Coronary artery (tissue), 2 donors: ENCODE measurements around the gene INSL6.
A peak's percentile ranks its signal among the peaks of the same experiment; 100 is the strongest.

Experiments used
- DNase-seq: peaks from one replicate; pipeline ENCODE4 v3.0.0-alpha.2; 2017; ENCODE audit warnings: low spot score
- H3K27ac ChIP-seq, 2 donors: fragments of 200-600 bp; sonication (generic); one replicate each; pipeline ENCODE4 v1.5.1; 2016 to 2019
- H3K4me3 ChIP-seq: fragments of 200-600 bp; sonication (generic); 2 replicates; pipeline ENCODE4 v1.5.1; 2016; ENCODE audit warnings: mild to moderate bottlenecking, moderate library complexity
- TF ChIP-seq, protein P1 (sequence below): fragments of 200-600 bp; sonication (generic); IDR thresholded peaks from one replicate; pipeline ENCODE4 v1.5.1; 2019; ENCODE audit warnings: antibody characterized with exemption

The INSL6 gene

DNA sequence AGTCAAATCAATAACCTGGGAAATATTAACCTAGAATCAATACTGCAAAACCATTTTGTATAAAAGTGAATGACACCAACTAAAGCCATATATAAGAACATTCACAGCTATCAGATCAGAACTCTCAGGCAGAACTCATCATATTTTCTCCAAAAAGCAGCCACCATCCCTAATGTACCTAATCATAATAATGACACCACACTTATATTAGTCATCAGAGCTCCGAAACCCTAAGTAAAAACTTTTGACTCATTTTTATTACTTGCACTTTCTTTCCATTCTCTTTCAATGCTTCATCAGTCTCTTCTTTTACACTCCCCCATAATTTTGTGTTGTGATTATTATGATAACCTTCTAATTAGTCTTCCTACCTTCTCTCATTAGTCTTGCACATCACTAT lies 45.3 kb downstream of the INSL6 start:
- TF ChIP-seq, protein P1, sequence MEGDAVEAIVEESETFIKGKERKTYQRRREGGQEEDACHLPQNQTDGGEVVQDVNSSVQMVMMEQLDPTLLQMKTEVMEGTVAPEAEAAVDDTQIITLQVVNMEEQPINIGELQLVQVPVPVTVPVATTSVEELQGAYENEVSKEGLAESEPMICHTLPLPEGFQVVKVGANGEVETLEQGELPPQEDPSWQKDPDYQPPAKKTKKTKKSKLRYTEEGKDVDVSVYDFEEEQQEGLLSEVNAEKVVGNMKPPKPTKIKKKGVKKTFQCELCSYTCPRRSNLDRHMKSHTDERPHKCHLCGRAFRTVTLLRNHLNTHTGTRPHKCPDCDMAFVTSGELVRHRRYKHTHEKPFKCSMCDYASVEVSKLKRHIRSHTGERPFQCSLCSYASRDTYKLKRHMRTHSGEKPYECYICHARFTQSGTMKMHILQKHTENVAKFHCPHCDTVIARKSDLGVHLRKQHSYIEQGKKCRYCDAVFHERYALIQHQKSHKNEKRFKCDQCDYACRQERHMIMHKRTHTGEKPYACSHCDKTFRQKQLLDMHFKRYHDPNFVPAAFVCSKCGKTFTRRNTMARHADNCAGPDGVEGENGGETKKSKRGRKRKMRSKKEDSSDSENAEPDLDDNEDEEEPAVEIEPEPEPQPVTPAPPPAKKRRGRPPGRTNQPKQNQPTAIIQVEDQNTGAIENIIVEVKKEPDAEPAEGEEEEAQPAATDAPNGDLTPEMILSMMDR, result no peak

DNA sequence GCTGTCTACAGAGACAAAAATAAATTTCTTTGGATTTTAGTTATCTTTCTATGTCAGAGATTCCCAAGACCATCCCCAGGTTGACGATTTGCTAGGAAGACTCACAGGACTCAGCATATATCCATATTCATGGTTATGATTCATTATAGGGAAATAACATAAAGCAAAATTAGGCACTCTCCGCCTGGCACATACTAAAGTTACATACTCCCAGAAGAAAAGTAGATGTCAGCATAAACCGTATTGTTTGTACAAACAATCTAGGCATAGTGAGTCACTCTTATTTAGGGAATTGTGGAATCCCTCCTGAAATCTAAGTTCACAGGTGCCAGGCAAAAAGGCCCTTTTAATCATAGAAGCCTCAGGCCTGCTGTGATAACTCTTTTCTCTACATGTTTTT lies 62.9 kb downstream of the INSL6 start:
- TF ChIP-seq, protein P1, result no peak
- DNase-seq, result no peak
- no peak overlapping the region for H3K4me3 ChIP-seq
- H3K27ac ChIP-seq, result no peak overlapping the region

More for the DNA sequence above, 45.3 kb downstream of the INSL6 start:
- Histone ChIP-seq H3K4me3 (no peak overlapping the region), H3K27ac (no peak overlapping the region)
- DNase-seq, result no peak

DNA sequence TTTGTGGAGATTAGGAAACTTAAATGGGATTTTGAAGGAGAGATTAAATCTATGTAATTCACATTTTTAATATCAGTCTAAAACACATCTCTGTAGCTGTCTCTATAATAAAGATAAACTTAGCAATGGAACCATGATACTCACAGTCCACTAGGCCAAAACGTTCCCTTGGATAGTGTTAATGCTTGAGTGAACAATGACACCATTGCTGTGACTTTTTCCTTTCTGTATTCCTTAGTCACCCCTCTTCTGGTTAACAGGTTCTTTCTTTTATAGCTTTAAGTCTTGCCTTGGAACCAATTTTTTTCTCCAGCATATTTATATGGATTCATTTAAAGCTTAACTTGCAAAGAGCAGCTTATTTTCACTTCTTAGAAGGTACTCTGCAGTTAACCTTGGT lies 63.3 kb downstream of the INSL6 start:
- no peak for DNase-seq
- TF ChIP-seq, protein P1, result no peak
- no peak overlapping the region for H3K4me3 ChIP-seq

DNA sequence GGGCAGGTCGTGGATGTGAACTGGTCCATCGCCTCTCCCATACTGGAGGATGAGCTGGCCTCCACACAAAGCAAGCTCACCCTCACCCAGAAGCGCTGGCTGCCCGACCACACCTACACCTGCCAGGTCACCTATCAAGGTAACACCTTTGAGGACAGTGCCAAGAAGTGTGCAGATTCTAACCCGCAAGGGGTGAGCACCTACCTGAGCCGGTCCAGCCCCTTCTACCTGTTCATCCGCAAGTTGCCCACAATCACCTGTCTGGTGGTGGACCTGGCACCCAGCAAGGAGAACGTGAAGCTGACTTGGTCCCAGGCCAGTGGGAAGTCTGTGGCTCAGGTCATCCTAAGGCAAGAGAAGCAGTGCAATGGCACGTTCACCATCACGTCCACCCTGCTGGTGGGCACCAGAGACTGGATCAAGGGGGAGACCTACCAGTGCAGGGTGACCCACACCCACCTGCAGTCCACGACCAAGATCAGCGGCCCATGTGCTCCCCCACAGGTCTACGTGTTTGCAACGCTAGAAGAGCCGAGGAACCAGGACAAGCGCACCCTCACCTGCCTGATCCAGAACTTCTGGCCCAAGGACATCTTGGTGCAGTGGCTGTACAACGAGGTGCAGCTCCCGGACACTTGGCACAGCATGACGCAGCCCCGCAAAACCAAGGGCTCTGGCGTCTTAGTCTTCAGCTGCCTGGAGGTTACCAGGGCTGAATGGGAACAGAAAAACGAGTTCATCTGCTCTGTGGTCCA lies 71.3 kb downstream of the INSL6 start:
- no peak overlapping the region for H3K4me3 ChIP-seq
- TF ChIP-seq, protein P1, result no peak
- peak; percentile 71 for DNase-seq
- H3K27ac ChIP-seq, result no peak overlapping the region

More for the DNA sequence above, 63.3 kb downstream of the INSL6 start:
- no peak overlapping the region for H3K27ac ChIP-seq
